GM12865 (cell line): ENCODE measurements around the gene RPS19BP1.
"Not testable (repeated sequence)": the region's sequence is repeated elsewhere in the genome, so short reads cannot be mapped to it uniquely, and the experiment has no call there.

Experiments used
- DNase-seq: peaks from one replicate; pipeline ENCODE4 v3.0.0; 2010; ENCODE audit warnings: low read depth
- H3K4me3 ChIP-seq: 2 replicates; pipeline ENCODE4 v1.5.1; 2011; ENCODE audit warnings: mild to moderate bottlenecking, low read depth, low read length, control low read depth
- CTCF ChIP-seq: IDR thresholded peaks from 2 replicates; pipeline ENCODE4 v1.5.1; 2011; ENCODE audit warnings: low read length, control low read depth, low read depth, inconsistent platforms; ENCODE audit not compliant: insufficient read depth; ENCODE audit errors: missing control alignments

Gene RPS19BP1

GRCh38 chr22:39524753-39525657 lies 7.5 kb downstream of the RPS19BP1 start:
- no peak for TF ChIP-seq CTCF
- H3K4me3 ChIP-seq, result no peak overlapping the region
- DNase-seq, result peak; percentile 41

- DNase-seq, result peak; percentile 45
- TF ChIP-seq CTCF, result no peak
- no peak overlapping the region for H3K4me3 ChIP-seq
Measured at GRCh38 chr22:39524089-39524752, 8.3 kb downstream of the RPS19BP1 start.

- no peak for TF ChIP-seq CTCF
- DNase-seq, result peak; percentile 65
- H3K4me3 ChIP-seq, result peak overlapping the region; percentile 91
Measured at GRCh38 chr22:39522567-39523300, 9.8 kb downstream of the RPS19BP1 start.

- DNase-seq, result not testable (repeated sequence)
- peak overlapping the region; percentile 91 for H3K4me3 ChIP-seq
Measured at GRCh38 chr22:39522091-39522490, 10.5 kb downstream of the RPS19BP1 start.

- peak overlapping the region; percentile 91 for H3K4me3 ChIP-seq
- DNase-seq, result peak; percentile 91
Measured at GRCh38 chr22:39521106-39521885, 11.3 kb downstream of the RPS19BP1 start.

GRCh38 chr22:39520226-39521105 lies 12.1 kb downstream of the RPS19BP1 start, which contains the start of gene ATF4:
ATF4 (plus strand) TSS chr22:39520562; CDS start chr22:39521446, 884 bp downstream.
- TF ChIP-seq CTCF, result no peak
- H3K4me3 ChIP-seq, result peak within 1 kb of the TSS; percentile 91
- peak; percentile 96 for DNase-seq

- H3K4me3 ChIP-seq, result peak overlapping the region; percentile 91
- peak; percentile 22 for TF ChIP-seq CTCF
- peak; percentile 100 for DNase-seq
Measured at GRCh38 chr22:39519681-39520225, 12.8 kb downstream of the RPS19BP1 start.
